H9 (cell line): ENCODE measurements around the gene LPCAT2. TPM values are rescaled to one million over a fixed set of nuclear protein-coding genes. Genes with fewer than 3 reads are reported as not detected.

ENCODE experiments used
- DNase-seq: peaks from one replicate; pipeline ENCODE4 v3.0.0-alpha.2; 2017
- H2AFZ ChIP-seq: one replicate; pipeline ENCODE4 v1.6.1; 2013; ENCODE audit warnings: mild to moderate bottlenecking, low read length, control low read depth, moderate library complexity
- H2AK5ac ChIP-seq: 2 replicates; pipeline ENCODE4 v1.6.1; 2013; ENCODE audit warnings: low read length, control low read depth, mixed read lengths; ENCODE audit not compliant: insufficient read length
- H2BK120ac ChIP-seq: one replicate; pipeline ENCODE4 v1.6.1; 2013; ENCODE audit warnings: low read depth, mild to moderate bottlenecking, low read length, control low read depth, inconsistent platforms; ENCODE audit not compliant: poor library complexity, severe bottlenecking
- H2BK12ac ChIP-seq: 2 replicates; pipeline ENCODE4 v1.6.1; 2013; ENCODE audit warnings: low read length, control low read depth, mixed read lengths, low read depth; ENCODE audit not compliant: insufficient read length
- H2BK15ac ChIP-seq: 2 replicates; pipeline ENCODE4 v1.6.1; 2013; ENCODE audit warnings: low read depth, low read length, control low read depth
- H2BK20ac ChIP-seq: one replicate; pipeline ENCODE4 v1.6.1; 2013; ENCODE audit warnings: low read depth, mild to moderate bottlenecking, low read length, control low read depth, inconsistent platforms; ENCODE audit not compliant: poor library complexity, severe bottlenecking
- H2BK5ac ChIP-seq: 2 replicates; pipeline ENCODE4 v1.6.1; 2013; ENCODE audit warnings: low read length, control low read depth, mixed read lengths; ENCODE audit not compliant: insufficient read length
- H3K14ac ChIP-seq: 2 replicates; pipeline ENCODE4 v1.6.1; 2013; ENCODE audit warnings: low read length, control low read depth; ENCODE audit not compliant: insufficient read depth
- H3K18ac ChIP-seq: 2 replicates; pipeline ENCODE4 v1.6.1; 2013; ENCODE audit warnings: low read depth, mild to moderate bottlenecking, mixed read lengths, low read length, control low read depth; ENCODE audit not compliant: insufficient read length
- H3K23ac ChIP-seq: 2 replicates; pipeline ENCODE4 v1.6.1; 2013; ENCODE audit warnings: low read length, control low read depth, mixed read lengths, low read depth; ENCODE audit not compliant: insufficient read length
- H3K23me2 ChIP-seq: 2 replicates; pipeline ENCODE4 v1.6.1; 2013; ENCODE audit warnings: low read depth, mild to moderate bottlenecking, mixed read lengths, low read length, control low read depth; ENCODE audit not compliant: insufficient read length, poor library complexity, severe bottlenecking
- H3K27ac ChIP-seq: 2 replicates; pipeline ENCODE4 v1.5.1; 2013; ENCODE audit warnings: low read length, control low read depth, mixed read lengths, low read depth; ENCODE audit not compliant: insufficient read length
- H3K27me3 ChIP-seq: 2 replicates; pipeline ENCODE4 v1.6.1; 2013; ENCODE audit warnings: low read length, control low read depth, inconsistent platforms; ENCODE audit not compliant: insufficient read depth
- H3K4ac ChIP-seq: 2 replicates; pipeline ENCODE4 v1.6.1; 2013; ENCODE audit warnings: low read depth, mild to moderate bottlenecking, control low read depth, inconsistent platforms, low read length, moderate library complexity
- H3K4me1 ChIP-seq: 2 replicates; pipeline ENCODE4 v1.6.1; 2013; ENCODE audit warnings: low read length, control low read depth, inconsistent platforms; ENCODE audit not compliant: insufficient read depth
- H3K4me2 ChIP-seq: 2 replicates; pipeline ENCODE4 v1.6.1; 2013; ENCODE audit warnings: low read length, control low read depth, mixed read lengths; ENCODE audit not compliant: insufficient read length, insufficient read depth
- H3K56ac ChIP-seq: 2 replicates; pipeline ENCODE4 v1.6.1; 2013; ENCODE audit warnings: low read depth, mild to moderate bottlenecking, mixed read lengths, low read length, control low read depth; ENCODE audit not compliant: insufficient read length
- H3K79me1 ChIP-seq: 2 replicates; pipeline ENCODE4 v1.6.1; 2013; ENCODE audit warnings: low read depth, mild to moderate bottlenecking, moderate library complexity, low read length, control low read depth, inconsistent platforms; ENCODE audit not compliant: insufficient read depth, poor library complexity, severe bottlenecking
- H3K79me2 ChIP-seq: 2 replicates; pipeline ENCODE4 v1.6.1; 2013; ENCODE audit warnings: low read length, control low read depth, inconsistent platforms; ENCODE audit not compliant: insufficient read depth
- H3K9ac ChIP-seq: 2 replicates; pipeline ENCODE4 v1.6.1; 2013; ENCODE audit warnings: low read length, control low read depth, mixed read lengths; ENCODE audit not compliant: insufficient read length; ENCODE audit errors: extremely low read depth
- H3K9me3 ChIP-seq: one replicate; pipeline ENCODE4 v1.6.1; 2013; ENCODE audit warnings: low read depth, low read length, inconsistent platforms; ENCODE audit not compliant: control insufficient read depth
- H3T11ph ChIP-seq: one replicate; pipeline ENCODE4 v1.6.1; 2013; ENCODE audit warnings: mild to moderate bottlenecking, low read length, control low read depth, inconsistent platforms
- H4K20me1 ChIP-seq: one replicate; pipeline ENCODE4 v1.6.1; 2013; ENCODE audit not compliant: control insufficient read depth, insufficient read length, insufficient read depth
- H4K5ac ChIP-seq: 2 replicates; pipeline ENCODE4 v1.6.1; 2013; ENCODE audit warnings: low read depth, mild to moderate bottlenecking, mixed read lengths, low read length, control low read depth; ENCODE audit not compliant: insufficient read length
- H4K8ac ChIP-seq: replicated peaks from 2 replicates; pipeline ENCODE4 v1.6.1; 2013; ENCODE audit warnings: low read length, control low read depth, mixed read lengths, low read depth; ENCODE audit not compliant: insufficient read length
- H4K91ac ChIP-seq: 2 replicates; pipeline ENCODE4 v1.6.1; 2013; ENCODE audit warnings: low read depth, mild to moderate bottlenecking, moderate library complexity, mixed read lengths, low read length, control low read depth; ENCODE audit not compliant: insufficient read length
- H3K27ac Mint-ChIP-seq, 3 experiments: 2 replicates in 2 of 3; 3 replicates in 1 of 3; pipeline ENCODE4 v1.8.0; 2020 to 2021; ENCODE audit warnings: mixed read lengths in 3 of 3, mild to moderate bottlenecking in 1 of 3, moderate library complexity in 1 of 3
- H3K27me3 Mint-ChIP-seq: 2 replicates; pipeline ENCODE4 v1.8.0; 2021; ENCODE audit warnings: low read depth, mild to moderate bottlenecking, moderate library complexity, mixed read lengths
- H3K36me3 Mint-ChIP-seq, 3 experiments: 2 replicates in 2 of 3; 3 replicates in 1 of 3; pipeline ENCODE4 v1.8.0; 2020 to 2021; ENCODE audit warnings: low read depth in 3 of 3, mixed read lengths in 3 of 3; ENCODE audit not compliant: insufficient read depth in 1 of 3
- H3K4me1 Mint-ChIP-seq, 2 experiments: 2 replicates each; pipeline ENCODE4 v1.8.0; 2020; ENCODE audit warnings: mixed read lengths in 2 of 2
- H3K4me3 Mint-ChIP-seq, 2 experiments: 2 replicates in 1 of 2; 3 replicates in 1 of 2; pipeline ENCODE4 v1.8.0; 2020 to 2021; ENCODE audit warnings: mild to moderate bottlenecking in 2 of 2, mixed read lengths in 2 of 2, moderate library complexity in 1 of 2
- H3K9me3 Mint-ChIP-seq, 2 experiments: 2 replicates in 1 of 2; 3 replicates in 1 of 2; pipeline ENCODE4 v1.8.0; 2020; ENCODE audit warnings: mild to moderate bottlenecking in 2 of 2, mixed read lengths in 2 of 2, moderate library complexity in 1 of 2
- WGBS: extraction: QIAGEN DNeasy Blood & Tissue Kit; methylation state at CpG from one replicate; pipeline ENCODE4 v1.1.7; 2013; ENCODE audit warnings: missing lambda C conversion rate, low lambda C conversion rate, mixed read lengths; ENCODE audit not compliant: insufficient read length; ENCODE audit errors: extremely low coverage; 5-methylcytosine and 5-hydroxymethylcytosine counted together
- total RNA-seq: library from RNA; stranded (reverse); gene quantifications from 2 replicates; pipeline ENCODE4 v1.2.1, GENCODE V29; 2021
- TF ChIP-seq, protein P1 (sequence below): fragments of 200-600 bp; sonication (generic); conservative IDR thresholded peaks from 3 replicates; pipeline ENCODE4 v1.8.0; 2021; ENCODE audit warnings: antibody characterized with exemption, mild to moderate bottlenecking

The LPCAT2 gene
- total RNA-seq, 1 experiment from 2014 or later: 2.8 TPM

GRCh38 chr16:55471448-55472097 is 37.3 kb upstream of the LPCAT2 start:
- no peak overlapping the region for H3K18ac ChIP-seq
- peaks cover 97% of the 10 kb centered on the region for H3K27me3 Mint-ChIP-seq
- no peaks in the 10 kb centered on the region for H3K23me2 ChIP-seq
- H3K27me3 ChIP-seq: peaks cover 2% of the 10 kb centered on the region; the same call in 1 of the 2 replicates
- H2BK120ac ChIP-seq: no peak overlapping the region
- H3K79me2 ChIP-seq: no peaks in the 10 kb centered on the region
- H3T11ph ChIP-seq: no peak overlapping the region
- no peak overlapping the region for H2BK20ac ChIP-seq
- H4K8ac ChIP-seq: no peak overlapping the region
- H3K56ac ChIP-seq: no peak overlapping the region
- no peak overlapping the region for H2BK12ac ChIP-seq
- no peak for DNase-seq
- H3K4me1 ChIP-seq: no peaks in the 10 kb centered on the region; the same call in 1 of the 2 replicates
- H2AK5ac ChIP-seq: no peak overlapping the region
- no peak overlapping the region for H3K9ac ChIP-seq
- WGBS: no CpG with 5 or more reads among the region's 4 CpGs
- no peak overlapping the region for H3K14ac ChIP-seq
- H4K91ac ChIP-seq: no peak overlapping the region
- no peak overlapping the region for H2BK5ac ChIP-seq
- no peak overlapping the region for H2BK15ac ChIP-seq
- H3K36me3 Mint-ChIP-seq: no peaks in the 10 kb centered on the region; a peak in 1 of 7 replicates
- H3K79me1 ChIP-seq: no peaks in the 10 kb centered on the region
- no peaks in the 10 kb centered on the region for H3K9me3 Mint-ChIP-seq
- H3K4me2 ChIP-seq: no peak overlapping the region
- H3K4ac ChIP-seq: no peak overlapping the region
- H3K4me1 Mint-ChIP-seq: peaks cover 16 to 24% of the 10 kb centered on the region in 2 experiments
- no peak overlapping the region for H3K27ac Mint-ChIP-seq
- H3K9me3 ChIP-seq: no peaks in the 10 kb centered on the region
- TF ChIP-seq, protein P1, sequence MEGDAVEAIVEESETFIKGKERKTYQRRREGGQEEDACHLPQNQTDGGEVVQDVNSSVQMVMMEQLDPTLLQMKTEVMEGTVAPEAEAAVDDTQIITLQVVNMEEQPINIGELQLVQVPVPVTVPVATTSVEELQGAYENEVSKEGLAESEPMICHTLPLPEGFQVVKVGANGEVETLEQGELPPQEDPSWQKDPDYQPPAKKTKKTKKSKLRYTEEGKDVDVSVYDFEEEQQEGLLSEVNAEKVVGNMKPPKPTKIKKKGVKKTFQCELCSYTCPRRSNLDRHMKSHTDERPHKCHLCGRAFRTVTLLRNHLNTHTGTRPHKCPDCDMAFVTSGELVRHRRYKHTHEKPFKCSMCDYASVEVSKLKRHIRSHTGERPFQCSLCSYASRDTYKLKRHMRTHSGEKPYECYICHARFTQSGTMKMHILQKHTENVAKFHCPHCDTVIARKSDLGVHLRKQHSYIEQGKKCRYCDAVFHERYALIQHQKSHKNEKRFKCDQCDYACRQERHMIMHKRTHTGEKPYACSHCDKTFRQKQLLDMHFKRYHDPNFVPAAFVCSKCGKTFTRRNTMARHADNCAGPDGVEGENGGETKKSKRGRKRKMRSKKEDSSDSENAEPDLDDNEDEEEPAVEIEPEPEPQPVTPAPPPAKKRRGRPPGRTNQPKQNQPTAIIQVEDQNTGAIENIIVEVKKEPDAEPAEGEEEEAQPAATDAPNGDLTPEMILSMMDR: no peak
- H3K27ac ChIP-seq: no peak overlapping the region
- H3K23ac ChIP-seq: no peak overlapping the region
- H4K20me1 ChIP-seq: no peaks in the 10 kb centered on the region
- H3K4me3 Mint-ChIP-seq: no peak overlapping the region
- H2AFZ ChIP-seq: no peak overlapping the region
- H4K5ac ChIP-seq: no peak overlapping the region
